Measurements from ENCODE around the gene PAX8. TPM values are rescaled to one million over a fixed set of nuclear protein-coding genes. Genes with fewer than 3 reads are reported as not detected.
"Not testable (repeated sequence)": the region's sequence is repeated elsewhere in the genome, so short reads cannot be mapped to it uniquely, and the experiment has no call there.

Gene PAX8
- total RNA-seq, 6 experiments from 2014 or later, result 0.33 to 6.7 (median 5.1) TPM

GRCh38 chr2:113291191-113291590 lies 12.5 kb upstream of the PAX8 start:
- Mint-ChIP-seq H3K9me3 (no peaks in the 10 kb centered on the region), H3K27ac (no peak overlapping the region), H3K36me3 (ENCODE audit: low read depth) (no peaks in the 10 kb centered on the region), H3K27me3 (ENCODE audit: insufficient read depth) (no peaks in the 10 kb centered on the region; the same call in 1 of the 2 replicates), H3K4me3 (no peak overlapping the region), H3K4me1 (ENCODE audit: low read depth) (peaks cover 5% of the 10 kb centered on the region)
- no peak for DNase-seq
- TF ChIP-seq CTCF (IDR thresholded peaks at IDR 0.05), result no peak

- H3K4me1 Mint-ChIP-seq (ENCODE audit: low read depth), result peaks cover 30% of the 10 kb centered on the region
- not testable (repeated sequence) for H3K36me3 Mint-ChIP-seq (ENCODE audit: low read depth); H3K9me3 Mint-ChIP-seq; H3K27ac Mint-ChIP-seq; H3K4me3 Mint-ChIP-seq; H3K27me3 Mint-ChIP-seq (ENCODE audit: insufficient read depth); DNase-seq
These were observed 10.0 kb upstream of the PAX8 start for GRCh38 chr2:113288674-113289149.

GRCh38 chr2:113288117-113288673 lies 9.5 kb upstream of the PAX8 start:
- H3K9me3 Mint-ChIP-seq; H3K27ac Mint-ChIP-seq; DNase-seq; H3K27me3 Mint-ChIP-seq (ENCODE audit: insufficient read depth); H3K4me3 Mint-ChIP-seq; H3K36me3 Mint-ChIP-seq (ENCODE audit: low read depth): not testable (repeated sequence)
- H3K4me1 Mint-ChIP-seq (ENCODE audit: low read depth), result peaks cover 35% of the 10 kb centered on the region

GRCh38 chr2:113285816-113286215 lies 7.1 kb upstream of the PAX8 start:
- peaks cover 1% of the 10 kb centered on the region; the same call in 1 of the 2 replicates for H3K27me3 Mint-ChIP-seq (ENCODE audit: insufficient read depth)
- peak overlapping the region; percentile 95 for H3K27ac Mint-ChIP-seq
- H3K9me3 Mint-ChIP-seq, result no peaks in the 10 kb centered on the region
- TF ChIP-seq CTCF (IDR thresholded peaks at IDR 0.05), result no peak
- no peak for DNase-seq
- H3K4me3 Mint-ChIP-seq, result peak overlapping the region; percentile 66; the same call in 1 of the 2 replicates
- H3K4me1 Mint-ChIP-seq (ENCODE audit: low read depth), result peaks cover 53% of the 10 kb centered on the region
- H3K36me3 Mint-ChIP-seq (ENCODE audit: low read depth), result no peaks in the 10 kb centered on the region

DNA sequence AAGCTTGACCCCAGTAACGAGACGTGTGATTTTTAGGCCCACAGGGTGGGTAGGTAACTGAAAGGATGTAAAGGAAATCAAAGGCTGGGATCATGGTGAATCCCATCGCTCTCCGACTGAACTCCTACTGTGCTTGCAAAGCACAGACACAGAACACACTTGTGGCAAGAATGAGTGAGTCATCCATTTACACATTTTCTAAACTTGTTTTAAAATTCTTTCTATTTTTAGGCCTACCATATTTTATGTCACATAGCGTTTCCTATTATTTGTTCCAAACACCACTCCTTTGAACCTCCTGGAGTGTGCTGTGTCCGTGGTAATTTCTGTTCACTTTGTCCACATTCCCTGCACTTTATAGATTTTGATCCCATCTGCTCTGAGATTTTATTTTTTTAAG lies 6.3 kb upstream of the PAX8 start:
- H3K4me1 Mint-ChIP-seq (ENCODE audit: low read depth), result peaks cover 53% of the 10 kb centered on the region
- peak overlapping the region; percentile 66 for H3K4me3 Mint-ChIP-seq
- H3K36me3 Mint-ChIP-seq (ENCODE audit: low read depth); H3K9me3 Mint-ChIP-seq; H3K27me3 Mint-ChIP-seq (ENCODE audit: insufficient read depth): not testable (repeated sequence)
- DNase-seq, result peak; percentile 39
- peak overlapping the region; percentile 95 for H3K27ac Mint-ChIP-seq

DNA sequence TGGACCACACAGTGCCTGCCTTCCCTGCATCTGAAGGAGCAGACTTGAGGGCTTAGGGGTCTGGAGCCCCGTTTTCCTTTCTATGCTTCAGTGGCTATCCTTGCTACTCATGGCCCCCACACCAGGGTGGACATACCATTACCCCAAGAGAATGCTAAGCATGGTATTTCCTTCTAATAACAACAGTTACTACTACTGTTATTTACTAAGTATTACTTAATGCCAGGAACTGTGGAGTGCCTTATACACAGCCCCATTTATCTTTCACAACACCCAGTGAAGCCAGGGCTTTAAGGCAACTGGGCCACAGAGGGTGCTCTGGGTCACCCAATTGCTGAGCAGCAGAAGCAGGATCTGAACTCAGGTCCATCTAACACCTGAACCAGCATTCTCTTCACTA lies 5.8 kb upstream of the PAX8 start:
- H3K4me1 Mint-ChIP-seq (ENCODE audit: low read depth), result peaks cover 53% of the 10 kb centered on the region
- H3K4me3 Mint-ChIP-seq, result peak overlapping the region; percentile 66; the same call in 1 of the 2 replicates
- H3K27ac Mint-ChIP-seq, result peak overlapping the region; percentile 95
- peak; percentile 8 for DNase-seq
- H3K9me3 Mint-ChIP-seq, result no peaks in the 10 kb centered on the region
- H3K27me3 Mint-ChIP-seq (ENCODE audit: insufficient read depth), result peaks cover 1% of the 10 kb centered on the region; the same call in 1 of the 2 replicates
- TF ChIP-seq CTCF (IDR thresholded peaks at IDR 0.05), result no peak
- no peaks in the 10 kb centered on the region for H3K36me3 Mint-ChIP-seq (ENCODE audit: low read depth)

DNA sequence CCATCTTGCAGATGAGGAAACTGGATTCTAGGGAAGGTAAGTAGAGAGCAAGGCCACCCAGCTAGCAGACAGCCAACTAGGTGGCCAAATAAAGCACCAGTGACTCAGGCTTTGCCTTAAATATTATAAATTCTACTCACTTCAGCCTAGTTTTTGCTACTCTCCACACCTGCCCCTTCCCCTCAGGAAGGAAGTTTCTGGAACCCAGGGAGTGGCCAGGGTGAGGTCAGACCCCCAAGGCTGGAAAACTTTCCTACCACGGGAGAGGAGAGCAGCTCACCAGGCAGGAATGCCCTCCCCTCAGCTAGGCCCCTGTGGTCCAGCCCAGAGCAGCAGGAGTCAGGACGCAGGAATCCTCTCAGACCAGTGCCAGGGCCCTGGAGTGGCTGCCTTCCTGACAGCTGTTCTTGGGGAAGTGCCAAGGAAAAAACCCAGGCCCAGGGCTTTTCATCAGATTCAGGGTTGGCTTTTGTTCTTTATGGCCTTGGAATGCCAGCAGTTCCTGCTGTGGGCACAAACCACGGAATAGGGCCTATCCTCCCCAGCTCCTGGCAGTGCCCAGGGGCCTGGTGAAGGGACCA lies 5.1 kb upstream of the PAX8 start:
- peak; percentile 96 for DNase-seq
- Mint-ChIP-seq H3K9me3 (no peaks in the 10 kb centered on the region), H3K4me1 (ENCODE audit: low read depth) (peaks cover 53% of the 10 kb centered on the region), H3K27me3 (ENCODE audit: insufficient read depth) (peaks cover 1% of the 10 kb centered on the region; the same call in 1 of the 2 replicates), H3K36me3 (ENCODE audit: low read depth) (no peaks in the 10 kb centered on the region), H3K27ac (peak overlapping the region; percentile 95), H3K4me3 (peak overlapping the region; percentile 38)
- no peak for TF ChIP-seq CTCF (IDR thresholded peaks at IDR 0.05)

All from HFFc6 (cell line).